Stimulated activated CD4-positive, alpha-beta T cell treated with anti-CD3 and anti-CD28 coated beads, Interleukin-15, amount 100 ng/mL, for 24 hours (primary cell): ENCODE results near the gene LHFPL5.

Source experiments
- DNase-seq: peaks from one replicate; pipeline ENCODE4 v3.0.0-alpha.2; 2020

Gene LHFPL5

GRCh38 chr6:35857853-35858252, 52.7 kb downstream of the LHFPL5 start:
- DNase-seq = no peak

- DNase-seq = no peak
These were observed 54.2 kb downstream of the LHFPL5 start for GRCh38 chr6:35859367-35859766.
